Peyer's patch (tissue), 4 donors: Measurements from ENCODE around the gene DERL3. TPM values are rescaled to one million over a fixed set of nuclear protein-coding genes. Genes with fewer than 3 reads are reported as not detected.
A peak's percentile ranks its signal among the peaks of the same experiment; 100 is the strongest.

Experiments used
- DNase-seq, 3 donors: peaks; one replicate each; pipeline ENCODE4 v3.0.0-alpha.2; 2017 to 2019
- H3K27ac ChIP-seq, 4 donors: fragments of 200-600 bp; sonication (generic); one replicate each; pipeline ENCODE4 v1.5.1; 2016 to 2019
- H3K27me3 ChIP-seq, 2 donors: fragments of 200-600 bp; sonication (generic); one replicate each; pipeline ENCODE4 v1.5.1; 2019
- H3K36me3 ChIP-seq, 3 donors: fragments of 200-600 bp; sonication (generic); one replicate each; pipeline ENCODE4 v1.5.1; 2016 to 2019
- H3K4me1 ChIP-seq, 4 donors: fragments of 200-600 bp; sonication (generic); one replicate each; pipeline ENCODE4 v1.5.1; 2016 to 2019
- H3K4me3 ChIP-seq, 4 donors: fragments of 200-600 bp; sonication (generic); 1 replicate in 3 of 4; 2 replicates in 1 of 4; pipeline ENCODE4 v1.5.1; 2016 to 2019; ENCODE audit warnings: mild to moderate bottlenecking in 1 of 4
- H3K9me3 ChIP-seq, 4 donors: fragments of 200-600 bp; sonication (generic); one replicate each; pipeline ENCODE4 v1.5.1; 2016 to 2019; ENCODE audit warnings: mild to moderate bottlenecking in 1 of 4
- CTCF ChIP-seq, 6 experiments: fragments of 450-650 bp in 4 of 6; fragments of 200-600 bp in 2 of 6; sonication (generic) in 1 of 6; IDR thresholded peaks; one replicate each; pipeline ENCODE4 v1.5.1; 2017 to 2019; ENCODE audit warnings: antibody characterized with exemption in 6 of 6, mild to moderate bottlenecking in 3 of 6, moderate library complexity in 1 of 6
- POLR2A ChIP-seq, 2 donors: fragments of 450-650 bp; IDR thresholded peaks; one replicate each; pipeline ENCODE4 v1.5.1; 2017; ENCODE audit warnings: antibody characterized with exemption in 2 of 2, mild to moderate bottlenecking in 2 of 2, moderate library complexity in 2 of 2
- total RNA-seq, 4 donors: library from RNA; depleted of rRNA; stranded (reverse); fragments of >200 nt; gene quantifications; one replicate each; pipeline ENCODE4 v1.1.0, GENCODE V29; 2016

Gene DERL3
- total RNA-seq, 4 donors from 2014 or later = 1.1 to 17.3 (median 3.4) TPM

GRCh38 chr22:23815541-23816155 lies 23.2 kb downstream of the DERL3 start:
- H3K36me3 ChIP-seq = peaks cover 0 to 59% (median 0%) of the 10 kb centered on the region in 3 donors
- no peak overlapping the region for H3K27ac ChIP-seq
- no peak for DNase-seq
- no peak overlapping the region for H3K4me3 ChIP-seq
- H3K9me3 ChIP-seq = no peaks in the 10 kb centered on the region
- TF ChIP-seq POLR2A (IDR thresholded peaks at IDR 0.05) (no peak), CTCF (IDR thresholded peaks at IDR 0.05) (no peak)
- H3K27me3 ChIP-seq = no peaks in the 10 kb centered on the region
- peaks cover 0 to 5% (median 0%) of the 10 kb centered on the region in 4 donors for H3K4me1 ChIP-seq

GRCh38 chr22:23812378-23812777 lies 26.4 kb downstream of the DERL3 start:
- DNase-seq = no peak
- Histone ChIP-seq H3K4me1 (no peaks in the 10 kb centered on the region), H3K27ac (no peak overlapping the region), H3K36me3 (peaks cover 0 to 56% (median 0%) of the 10 kb centered on the region in 3 donors), H3K9me3 (no peaks in the 10 kb centered on the region), H3K27me3 (no peaks in the 10 kb centered on the region), H3K4me3 (no peak overlapping the region)
- TF ChIP-seq POLR2A (IDR thresholded peaks at IDR 0.05) (no peak), CTCF (IDR thresholded peaks at IDR 0.05) (no peak)

- Histone ChIP-seq H3K27ac (peak overlapping the region in 1 of 4 donors; percentile 84), H3K36me3 (peaks cover 0 to 81% (median 0%) of the 10 kb centered on the region in 3 donors), H3K4me1 (peaks cover 0 to 18% (median 5%) of the 10 kb centered on the region in 4 donors), H3K9me3 (no peaks in the 10 kb centered on the region), H3K27me3 (no peaks in the 10 kb centered on the region), H3K4me3 (no peak overlapping the region)
- TF ChIP-seq CTCF (IDR thresholded peaks at IDR 0.05) (no peak), POLR2A (IDR thresholded peaks at IDR 0.05) (no peak)
- peak in 1 of 3 donors; percentile 2 for DNase-seq
Measured at GRCh38 chr22:23806837-23807236, 32.0 kb downstream of the DERL3 start.

- Histone ChIP-seq H3K27ac (peak overlapping the region in 2 of 4 donors; percentile 16 to 84), H3K9me3 (no peaks in the 10 kb centered on the region), H3K4me1 (peaks cover 0 to 21% (median 9%) of the 10 kb centered on the region in 4 donors), H3K36me3 (peaks cover 0 to 84% (median 0%) of the 10 kb centered on the region in 3 donors), H3K27me3 (no peaks in the 10 kb centered on the region), H3K4me3 (peak overlapping the region in 1 of 4 donors; percentile 16)
- peak in 1 of 3 donors; percentile 33 for DNase-seq
- TF ChIP-seq CTCF (IDR thresholded peaks at IDR 0.05) (no peak), POLR2A (IDR thresholded peaks at IDR 0.05) (no peak)
Measured at GRCh38 chr22:23804781-23805291, 34.0 kb downstream of the DERL3 start.

- Histone ChIP-seq H3K4me3 (peak overlapping the region in 2 of 4 donors; percentile 36), H3K27ac (peak overlapping the region in 3 of 4 donors; percentile 29 to 84 (median 56)), H3K9me3 (no peaks in the 10 kb centered on the region), H3K4me1 (peaks cover 0 to 21% (median 9%) of the 10 kb centered on the region in 4 donors), H3K36me3 (peaks cover 0 to 77% (median 0%) of the 10 kb centered on the region in 3 donors), H3K27me3 (no peaks in the 10 kb centered on the region)
- DNase-seq = peak; percentile 35 to 71 (median 65)
- TF ChIP-seq CTCF (IDR thresholded peaks at IDR 0.05) (no peak), POLR2A (IDR thresholded peaks at IDR 0.05) (no peak)
Measured at GRCh38 chr22:23803001-23803819, 35.6 kb downstream of the DERL3 start.
